Neural cell (in vitro differentiated cells): ENCODE data around the gene ZNF516. TPM values are rescaled to one million over a fixed set of nuclear protein-coding genes. Genes with fewer than 3 reads are reported as not detected.

ENCODE experiments used
- H2AFZ ChIP-seq: fragments of 200-600, 300-800 bp; sonication (generic), shearing (Covaris generic); 2 replicates; pipeline ENCODE4 v1.6.0; 2014; ENCODE audit warnings: low read depth, mild to moderate bottlenecking, antibody characterized with exemption, low read length, moderate library complexity
- H3F3A ChIP-seq: fragments of 200-600 bp; shearing (Covaris generic); 2 replicates; pipeline ENCODE4 v1.6.1; 2016; ENCODE audit warnings: mild to moderate bottlenecking, moderate library complexity, mixed read lengths, antibody characterized with exemption, low read length; ENCODE audit not compliant: insufficient read depth, poor library complexity, severe bottlenecking
- H3K27ac ChIP-seq: fragments of 200-600, 300-800 bp; sonication (generic), shearing (Covaris generic); 2 replicates; pipeline ENCODE4 v1.5.1; 2014; ENCODE audit warnings: mild to moderate bottlenecking, low read length, moderate library complexity
- H3K27me3 ChIP-seq: fragments of 300-800, 200-600 bp; sonication (generic), shearing (Covaris generic); 2 replicates; pipeline ENCODE4 v1.6.0; 2014; ENCODE audit warnings: mild to moderate bottlenecking, low read depth, low read length, moderate library complexity; ENCODE audit not compliant: insufficient read depth
- H3K36me3 ChIP-seq: fragments of 300-800, 200-600 bp; sonication (generic), shearing (Covaris generic); 2 replicates; pipeline ENCODE4 v1.5.1; 2014; ENCODE audit warnings: mild to moderate bottlenecking, antibody characterized with exemption, low read length, moderate library complexity; ENCODE audit not compliant: insufficient read depth
- H3K4me2 ChIP-seq: fragments of 300-800, 200-600 bp; sonication (generic), shearing (Covaris generic); 2 replicates; pipeline ENCODE4 v1.6.0; 2014; ENCODE audit warnings: mild to moderate bottlenecking, low read length
- H3K4me3 ChIP-seq: fragments of 300-800, 200-600 bp; sonication (generic), shearing (Covaris generic); 2 replicates; pipeline ENCODE4 v1.5.1; 2014; ENCODE audit warnings: mild to moderate bottlenecking, low read length, moderate library complexity
- H3K79me2 ChIP-seq: fragments of 200-600 bp; shearing (Covaris generic); replicated peaks from 2 replicates; pipeline ENCODE4 v1.6.0; 2014; ENCODE audit warnings: mild to moderate bottlenecking, low read length, moderate library complexity; ENCODE audit not compliant: insufficient read depth
- H3K9ac ChIP-seq: fragments of 300-800, 200-600 bp; sonication (generic), shearing (Covaris generic); 2 replicates; pipeline ENCODE4 v1.6.1; 2016; ENCODE audit warnings: mild to moderate bottlenecking, low read length, mixed read lengths
- H3K9me2 ChIP-seq: fragments of 200-600 bp; shearing (Covaris generic); 2 replicates; pipeline ENCODE4 v1.6.1; 2016; ENCODE audit warnings: mild to moderate bottlenecking, low read length, mixed read lengths; ENCODE audit not compliant: insufficient read depth
- H3K9me3 ChIP-seq: fragments of 200-600, 300-800 bp; sonication (generic), shearing (Covaris generic); 2 replicates; pipeline ENCODE4 v1.6.1; 2016; ENCODE audit warnings: mild to moderate bottlenecking, mixed run types, low read length, moderate library complexity, mixed read lengths
- H4K20me1 ChIP-seq: fragments of 200-600 bp; shearing (Covaris generic); 2 replicates; pipeline ENCODE4 v1.6.1; 2016; ENCODE audit warnings: mild to moderate bottlenecking, mixed run types; ENCODE audit not compliant: insufficient read depth
- CTCF ChIP-seq: fragments of 450-650 bp; IDR thresholded peaks from 2 replicates; pipeline ENCODE4 v1.5.1; 2014; ENCODE audit warnings: antibody characterized with exemption, mild to moderate bottlenecking, moderate library complexity; ENCODE audit not compliant: poor library complexity, severe bottlenecking
- EP300 ChIP-seq: fragments of 450-650 bp; conservative IDR thresholded peaks from 2 replicates; pipeline ENCODE4 v1.6.1; 2014; ENCODE audit warnings: antibody characterized with exemption, mild to moderate bottlenecking, moderate library complexity; ENCODE audit not compliant: poor library complexity, severe bottlenecking
- EZH2 ChIP-seq: fragments of 200-600, 300-800 bp; shearing (Covaris generic), sonication (generic); IDR thresholded peaks from 2 replicates; pipeline ENCODE4 v1.6.1; 2014; ENCODE audit warnings: antibody characterized with exemption, low read length, borderline replicate concordance, mild to moderate bottlenecking; ENCODE audit not compliant: insufficient read depth, poor library complexity, severe bottlenecking
- MXI1 ChIP-seq: fragments of 450-650 bp; conservative IDR thresholded peaks from 2 replicates; pipeline ENCODE4 v1.6.1; 2014; ENCODE audit warnings: antibody characterized with exemption, mild to moderate bottlenecking; ENCODE audit not compliant: poor library complexity, severe bottlenecking
- POLR2AphosphoS5 ChIP-seq: IDR thresholded peaks from 2 replicates; pipeline ENCODE4 v1.6.1; 2012
- RAD21 ChIP-seq: fragments of 450-650 bp; conservative IDR thresholded peaks from 2 replicates; pipeline ENCODE4 v1.6.1; 2014; ENCODE audit warnings: antibody characterized with exemption, mild to moderate bottlenecking, moderate library complexity
- REST ChIP-seq: IDR thresholded peaks from 2 replicates; pipeline ENCODE4 v1.6.1; 2012; ENCODE audit warnings: borderline replicate concordance
- SMC3 ChIP-seq: fragments of 450-650 bp; conservative IDR thresholded peaks from 2 replicates; pipeline ENCODE4 v1.6.1; 2014; ENCODE audit warnings: antibody characterized with exemption, mild to moderate bottlenecking, moderate library complexity; ENCODE audit not compliant: poor library complexity
- TAF1 ChIP-seq: IDR thresholded peaks from 2 replicates; pipeline ENCODE4 v1.6.1; 2012; ENCODE audit warnings: low read depth
- polyA plus RNA-seq: library from polyadenylated mRNA; depleted of rRNA; stranded (reverse); fragments of >200 nt; gene quantifications from 2 replicates; pipeline ENCODE4 v1.2.3, GENCODE V29; 2014

Gene ZNF516
- polyA plus RNA-seq, 1 donor from 2014 or later = 11.5 TPM

GRCh38 chr18:76492669-76493212 lies 2.3 kb downstream of the ZNF516 start:
- Histone ChIP-seq H3F3A (peaks cover 8% of the 10 kb centered on the region), H3K27ac (peak overlapping the region; percentile 70), H3K36me3 (no peaks in the 10 kb centered on the region), H3K27me3 (no peaks in the 10 kb centered on the region), H3K4me3 (peak overlapping the region; percentile 93), H3K9me3 (no peaks in the 10 kb centered on the region), H2AFZ (no peak overlapping the region), H4K20me1 (no peaks in the 10 kb centered on the region), H3K4me2 (peak overlapping the region; percentile 92), H3K79me2 (peaks cover 35% of the 10 kb centered on the region), H3K9ac (peak overlapping the region; percentile 74), H3K9me2 (no peaks in the 10 kb centered on the region)
- TF ChIP-seq RAD21 (peak; percentile 22), EP300 (no peak), POLR2AphosphoS5 (peak; percentile 64), MXI1 (peak; percentile 96), EZH2 (no peak), REST (peak; percentile 12), SMC3 (no peak)

GRCh38 chr18:76491776-76492668 lies 3.0 kb downstream of the ZNF516 start:
- H3K27ac ChIP-seq = peak overlapping the region; percentile 70
- no peaks in the 10 kb centered on the region for H3K9me3 ChIP-seq
- H2AFZ ChIP-seq = no peak overlapping the region
- peaks cover 43% of the 10 kb centered on the region for H3K79me2 ChIP-seq
- peaks cover 8% of the 10 kb centered on the region for H3F3A ChIP-seq
- H3K4me2 ChIP-seq = peak overlapping the region; percentile 92
- H4K20me1 ChIP-seq = no peaks in the 10 kb centered on the region
- H3K27me3 ChIP-seq = no peaks in the 10 kb centered on the region
- H3K9ac ChIP-seq = peak overlapping the region; percentile 74
- peak overlapping the region; percentile 93 for H3K4me3 ChIP-seq
- TF ChIP-seq SMC3 (peak; percentile 13), CTCF (no peak), REST (peak; percentile 26), EP300 (no peak), RAD21 (peak; percentile 13), EZH2 (no peak), TAF1 (peak; percentile 41), POLR2AphosphoS5 (peak; percentile 59), MXI1 (peak; percentile 95)
- no peaks in the 10 kb centered on the region for H3K36me3 ChIP-seq
- no peaks in the 10 kb centered on the region for H3K9me2 ChIP-seq
